GM12878 (cell line): ENCODE measurements around the gene GTF2F2. TPM values are rescaled to one million over a fixed set of nuclear protein-coding genes. Genes with fewer than 3 reads are reported as not detected.

ENCODE experiments used
- ATAC-seq: fragments of 200-7000 bp; cut with Tn5 transposase; 3 replicates; pipeline ENCODE4 v1.9.1; 2020; ENCODE audit warnings: mild to moderate bottlenecking, moderate library complexity
- BruUV-seq: library from RNA; stranded (reverse); fragments of 400-500 nt; replicated peaks from 2 replicates; lab custom pipeline; 2021; lab: Mats Ljungman, UMichigan
- CTCF ChIA-PET: fragments of 300-600 bp; sonication (Branson Sonifier 250); formaldehyde crosslinking; extraction: SDS; loops from one replicate; lab custom pipeline; 2021; ENCODE audit warnings: inconsistent platforms; lab: Yijun Ruan, JAX
- POLR2A ChIA-PET: fragments of 350-600 bp; formaldehyde crosslinking; extraction: SDS; loops from one replicate; lab custom pipeline; 2021; ENCODE audit warnings: inconsistent platforms; lab: Charles Lee
- RAD21 ChIA-PET: fragments of 300-600 bp; sonication (Branson Sonifier 250); formaldehyde crosslinking; loops from one replicate; lab custom pipeline; 2023; ENCODE audit warnings: antibody characterized with exemption; ENCODE audit not compliant: unreplicated experiment; lab: Charles Lee
- SMC1A ChIA-PET: fragments of 300-600 bp; sonication (Branson Sonifier 250); formaldehyde crosslinking; loops from one replicate; lab custom pipeline; 2023; ENCODE audit not compliant: unreplicated experiment, uncharacterized antibody; lab: Charles Lee
- DNase-seq: peaks from one replicate; pipeline ENCODE4 v3.0.0-alpha.2; 2011; ENCODE audit warnings: low read depth, low spot score
- FAIRE-seq: peaks from 3 replicates; lab custom pipeline; 2011; peaks lifted over from hg19 to GRCh38; lab: Jason Lieb, UNC
- H2AFZ ChIP-seq: 2 replicates; pipeline ENCODE4 v1.6.0; 2011; ENCODE audit warnings: low read depth, low read length, control low read depth; ENCODE audit not compliant: control insufficient read depth
- H3K27ac ChIP-seq: 2 replicates; pipeline ENCODE4 v1.5.1; 2011; ENCODE audit warnings: control low read depth; ENCODE audit not compliant: control insufficient read depth, insufficient read depth
- H3K27me3 ChIP-seq, 2 experiments: replicated peaks in 1 of 2; 2 replicates each; pipeline versions ENCODE4 v1.6.0 to v1.6.1; 2011; ENCODE audit warnings: low read length in 1 of 2; ENCODE audit not compliant: control insufficient read depth in 2 of 2, insufficient read depth in 2 of 2
- H3K36me3 ChIP-seq, 2 experiments: 2 replicates each; pipeline ENCODE4 v1.5.1; 2011; ENCODE audit warnings: low read length in 1 of 2; ENCODE audit not compliant: control insufficient read depth in 2 of 2, insufficient read depth in 2 of 2
- H3K4me1 ChIP-seq: 2 replicates; pipeline ENCODE4 v1.6.1; 2011; ENCODE audit warnings: mild to moderate bottlenecking, low read length, moderate library complexity, mixed read lengths; ENCODE audit not compliant: control insufficient read depth, insufficient read depth
- H3K4me2 ChIP-seq: 2 replicates; pipeline ENCODE4 v1.6.0; 2011; ENCODE audit warnings: control low read depth; ENCODE audit not compliant: control insufficient read depth, insufficient read depth
- H3K4me3 ChIP-seq: fragments of 200-600 bp; sonication (generic); 2 replicates; pipeline ENCODE4 v1.5.1; 2016
- H3K79me2 ChIP-seq: 2 replicates; pipeline ENCODE4 v1.6.0; 2011; ENCODE audit warnings: low read length; ENCODE audit not compliant: control insufficient read depth, insufficient read depth
- H3K9ac ChIP-seq: 2 replicates; pipeline ENCODE4 v1.8.0; 2011; ENCODE audit warnings: low read length, control low read depth, mixed read lengths; ENCODE audit not compliant: control insufficient read depth, insufficient read depth
- H3K9me3 ChIP-seq: replicated peaks from 3 replicates; pipeline ENCODE4 v1.5.1; 2011; ENCODE audit warnings: mild to moderate bottlenecking, low read length; ENCODE audit not compliant: control insufficient read depth, insufficient read depth
- H4K20me1 ChIP-seq: 2 replicates; pipeline ENCODE4 v1.6.0; 2011; ENCODE audit not compliant: control insufficient read depth, insufficient read depth
- ATF2 ChIP-seq: IDR thresholded peaks from 2 replicates; pipeline ENCODE4 v1.6.1; 2012; ENCODE audit warnings: low read length, inconsistent platforms
- ATF3 ChIP-seq: IDR thresholded peaks from 2 replicates; pipeline ENCODE4 v1.6.1; 2011; ENCODE audit warnings: low read depth, mild to moderate bottlenecking, low read length, moderate library complexity, borderline replicate concordance; ENCODE audit errors: extremely low read depth
- CBX3 ChIP-seq: fragments of 200-600 bp; sonication (generic); IDR thresholded peaks from 2 replicates; pipeline ENCODE4 v1.6.1; 2016; ENCODE audit warnings: low read depth, borderline replicate concordance
- CHD2 ChIP-seq: IDR thresholded peaks from 2 replicates; pipeline ENCODE4 v1.6.1; 2011; ENCODE audit warnings: low read depth, low read length, improper control_type of control experiment, borderline replicate concordance
- DPF2 ChIP-seq: fragments of 450-650 bp; IDR thresholded peaks from 2 replicates; pipeline ENCODE4 v1.6.1; 2017; ENCODE audit warnings: mild to moderate bottlenecking
- ETV6 ChIP-seq, 2 experiments: fragments of 450-650 bp in 1 of 2; IDR thresholded peaks in 1 of 2; conservative IDR thresholded peaks in 1 of 2; 2 replicates each; pipeline ENCODE4 v1.6.1; 2014; ENCODE audit warnings: antibody characterized with exemption in 1 of 2, borderline replicate concordance in 1 of 2, low read depth in 1 of 2, mild to moderate bottlenecking in 1 of 2, moderate library complexity in 1 of 2
- HDAC6 ChIP-seq: fragments of 200-600 bp; sonication (generic); IDR thresholded peaks from one replicate; pipeline ENCODE4 v1.8.0; 2017; ENCODE audit warnings: antibody characterized with exemption; ENCODE audit not compliant: unreplicated experiment
- IKZF1 ChIP-seq: fragments of 450-650 bp; conservative IDR thresholded peaks from 2 replicates; pipeline ENCODE4 v1.6.1; 2017; ENCODE audit warnings: antibody characterized with exemption, mild to moderate bottlenecking
- KLF5 ChIP-seq: fragments of 450-650 bp; IDR thresholded peaks from 2 replicates; pipeline ENCODE4 v1.6.1; 2014; ENCODE audit warnings: mild to moderate bottlenecking; ENCODE audit not compliant: partially characterized antibody
- MTA3 ChIP-seq: IDR thresholded peaks from 2 replicates; pipeline ENCODE4 v1.6.1; 2012; ENCODE audit warnings: low read length, inconsistent platforms, borderline replicate concordance
- NR2C2 ChIP-seq: IDR thresholded peaks from 2 replicates; pipeline ENCODE4 v1.6.1; 2011; ENCODE audit warnings: borderline replicate concordance, low read depth; ENCODE audit not compliant: control insufficient read depth, insufficient read length
- PAX8 ChIP-seq: fragments of 450-650 bp; IDR thresholded peaks from 2 replicates; pipeline ENCODE4 v1.6.1; 2017; ENCODE audit warnings: mild to moderate bottlenecking, moderate library complexity
- RELA ChIP-seq: fragments of 450-650 bp; IDR thresholded peaks from 2 replicates; pipeline ENCODE4 v1.8.0; 2014; ENCODE audit warnings: borderline replicate concordance; ENCODE audit not compliant: partially characterized antibody
- SREBF1 ChIP-seq: IDR thresholded peaks from 2 replicates; pipeline ENCODE4 v1.6.1; 2012; ENCODE audit warnings: mild to moderate bottlenecking, low read length
- STAT1 ChIP-seq: fragments of 450-650 bp; conservative IDR thresholded peaks from 2 replicates; pipeline ENCODE4 v1.6.1; 2014; ENCODE audit warnings: antibody characterized with exemption, mild to moderate bottlenecking
- TAF1 ChIP-seq: IDR thresholded peaks from 2 replicates; pipeline ENCODE4 v1.6.1; 2011; ENCODE audit warnings: mild to moderate bottlenecking, low read depth, low read length, borderline replicate concordance
- ZBED1 ChIP-seq: IDR thresholded peaks from 2 replicates; pipeline ENCODE4 v1.6.1; 2016; ENCODE audit warnings: borderline replicate concordance
- ZNF207 ChIP-seq: fragments of 450-650 bp; IDR thresholded peaks from 2 replicates; pipeline ENCODE4 v1.6.1; 2014; ENCODE audit warnings: antibody characterized with exemption, mild to moderate bottlenecking, borderline replicate concordance
- ZNF24 ChIP-seq: fragments of 450-650 bp; IDR thresholded peaks from 2 replicates; pipeline ENCODE4 v1.6.1; 2017; ENCODE audit warnings: antibody characterized with exemption, mild to moderate bottlenecking
- WGBS: methylation state at CpG from one replicate; pipeline ENCODE4 v1.1.6; 2016; ENCODE audit warnings: low lambda C conversion rate; ENCODE audit not compliant: insufficient replicate concordance, insufficient coverage; ENCODE audit errors: missing lambda C conversion rate; 5-methylcytosine and 5-hydroxymethylcytosine counted together
- in situ Hi-C: fragments of 300-500 bp; cut with MboI; formaldehyde crosslinking; loops from 9 replicates; pipeline ENCODE4 v1.14.3; 2018; ENCODE audit warnings: mixed read lengths
- intact Hi-C: fragments of 100-400 bp; cut with micrococcal nuclease; formaldehyde crosslinking; loops from one replicate; pipeline ENCODE4 v1.14.2; 2022; ENCODE audit not compliant: unreplicated experiment
- polyA plus RNA-seq, 11 experiments: library from polyadenylated mRNA; depleted of rRNA in 4 of 11; unstranded in 6 of 11; stranded (reverse) in 5 of 11; fragments of >200 nt; fragmentation: Nextera tagmentation in 4 of 11; fragmentation: Illumina TruSeq in 1 of 11; extraction: Ambion mirVana in 4 of 11; extraction: Trizol in 1 of 11; gene quantifications; 1 replicate in 1 of 11; 2 replicates in 10 of 11; pipeline versions ENCODE4 v1.2.1 to v1.2.3, GENCODE V29; 2011 to 2016; ENCODE audit warnings: inconsistent platforms in 2 of 11, missing spikeins in 2 of 11, low read depth in 1 of 11
- total RNA-seq, 4 experiments: library from RNA; depleted of rRNA in 3 of 4; stranded (reverse); fragments of >200 nt in 3 of 4; fragmentation: Illumina TruSeq in 1 of 4; extraction: Trizol in 1 of 4; gene quantifications; 2 replicates each; pipeline versions ENCODE4 v1.2.1 to v1.2.3, GENCODE V29; 2013 to 2021

GTF2F2 gene
- total and polyA plus RNA-seq, 10 of the 15 experiments (the other 5 are each of a cell fraction or from before 2014, with no cell fraction given), result 14.5 to 30.8 (median 22.6) TPM

- POLR2A ChIA-PET, result interaction anchor here (0.6 kb wide), 2 partner anchors 21 to 55 kb away, joined by 3 to 6 read pairs; no protein-coding TSS in a partner anchor
Measured at GRCh38 chr13:45242070-45242469, 121.8 kb downstream of the GTF2F2 start.

GRCh38 chr13:45242524-45242923 is 122.2 kb downstream of the GTF2F2 start:
- Histone ChIP-seq H3K9ac (no peak overlapping the region), H3K4me3 (no peak overlapping the region), H4K20me1 (no peaks in the 10 kb centered on the region), H3K36me3 (no peaks in the 10 kb centered on the region), H3K9me3 (no peaks in the 10 kb centered on the region), H3K4me1 (no peaks in the 10 kb centered on the region), H3K4me2 (no peak overlapping the region), H2AFZ (no peak overlapping the region), H3K79me2 (no peaks in the 10 kb centered on the region), H3K27me3 (no peaks in the 10 kb centered on the region), H3K27ac (no peak overlapping the region)
- ChIA-PET POLR2A (no interaction called here), RAD21 (no interaction called here), SMC1A (no interaction called here), CTCF (no interaction called here)
- in situ Hi-C loops, result no loop called here
- FAIRE-seq, result no peak
- DNase-seq, result no peak
- intact Hi-C loops, result no loop called here
- no TSS peak for BruUV-seq
- 100% methylated on average over 1 of the region's 1 CpG for WGBS
- no peak for ATAC-seq
- TF ChIP-seq MTA3, result no peak
- TF ChIP-seq ATF2, result no peak
- TF ChIP-seq CBX3, result no peak
- TF ChIP-seq STAT1, result no peak
- TF ChIP-seq RELA, result no peak
- no peak for TF ChIP-seq HDAC6
- no peak for TF ChIP-seq ETV6 (conservative IDR thresholded peaks at IDR 0.05 in 1 of 2, IDR thresholded peaks at IDR 0.05 in 1 of 2; ENCODE audit: borderline replicate concordance in 1 of 2, low read depth in 1 of 2)
- no peak for TF ChIP-seq PAX8
- TF ChIP-seq KLF5, result no peak
- no peak for TF ChIP-seq ATF3
- no peak for TF ChIP-seq ZBED1

More at GRCh38 chr13:45242070-45242469, 121.8 kb downstream of the GTF2F2 start:
- 51% methylated on average over 3 of the region's 3 CpGs for WGBS
- TF ChIP-seq ZNF207 (no peak), DPF2 (no peak), TAF1 (no peak), IKZF1 (no peak), NR2C2 (no peak), MTA3 (no peak), SREBF1 (no peak), ZNF24 (no peak), CHD2 (no peak)
- H3K4me1 ChIP-seq, result no peaks in the 10 kb centered on the region
- H3K27me3 ChIP-seq, result no peaks in the 10 kb centered on the region
- in situ Hi-C loops (no loop called here), intact Hi-C loops (no loop called here)
- H3K9me3 ChIP-seq, result no peaks in the 10 kb centered on the region
- ChIA-PET SMC1A (no interaction called here), RAD21 (no interaction called here), CTCF (interaction anchor here (1.7 kb wide), 1 partner anchor 10 kb away, joined by 4 read pairs; no protein-coding TSS in a partner anchor)
- no peaks in the 10 kb centered on the region for H4K20me1 ChIP-seq
- no peak overlapping the region for H3K4me3 ChIP-seq
- no peak overlapping the region for H3K9ac ChIP-seq
- no peak overlapping the region for H3K27ac ChIP-seq
- no peak overlapping the region for H2AFZ ChIP-seq
- no peak overlapping the region for H3K4me2 ChIP-seq
- H3K36me3 ChIP-seq, result no peaks in the 10 kb centered on the region
- no TSS peak for BruUV-seq
- ATAC-seq (no peak), FAIRE-seq (no peak), DNase-seq (no peak)
- no peaks in the 10 kb centered on the region for H3K79me2 ChIP-seq
